Mucosa of descending colon (tissue), 3 donors: ENCODE data around the gene STUM. TPM values are rescaled to one million over a fixed set of nuclear protein-coding genes. Genes with fewer than 3 reads are reported as not detected.

Experiments
- ATAC-seq: fragments of 200-7000 bp; cut with Tn5 transposase; one replicate; pipeline ENCODE4 v1.9.1; 2020; ENCODE audit warnings: mild to moderate bottlenecking, moderate library complexity
- DNase-seq, 3 donors: peaks; one replicate each; pipeline ENCODE4 v3.0.0-alpha.2; 2020
- H3K36me3 ChIP-seq: fragments of 200-600 bp; one replicate; pipeline ENCODE4 v1.8.0; 2021; ENCODE audit warnings: low read depth, mild to moderate bottlenecking
- H3K4me1 ChIP-seq: fragments of 200-600 bp; one replicate; pipeline ENCODE4 v1.8.0; 2021; ENCODE audit warnings: low read depth, mild to moderate bottlenecking
- H3K4me3 ChIP-seq: fragments of 200-600 bp; one replicate; pipeline ENCODE4 v1.8.0; 2021; ENCODE audit warnings: mild to moderate bottlenecking
- H3K9me3 ChIP-seq: fragments of 200-600 bp; one replicate; pipeline ENCODE4 v1.8.0; 2021; ENCODE audit warnings: mild to moderate bottlenecking
- intact Hi-C, 2 donors: fragments of 100-400 bp; cut with DNase I in 1 of 2; cut with micrococcal nuclease in 1 of 2; formaldehyde crosslinking; loops; one replicate each; pipeline versions ENCODE4 v1.11.0 to v1.11.1; 2022; cut with DNase I, micrococcal nuclease
- total RNA-seq, 3 donors: library from RNA; stranded (reverse); fragmentation: NEBNext Ultra II Directional in 2 of 3; extraction: Animal tissue kit (Norgen Biotek cat#: 25700) in 2 of 3; gene quantifications; one replicate each; pipeline versions ENCODE4 v1.2.1 to v1.2.4, GENCODE V29; 2021 to 2023
- TF ChIP-seq, protein P1 (sequence below): fragments of 200-600 bp; IDR thresholded peaks from one replicate; pipeline ENCODE4 v1.8.0; 2022; ENCODE audit warnings: antibody characterized with exemption, mild to moderate bottlenecking
- donor health status: DM: no; HTN: no; CAD: no; lungs with moderate emphysema.
- donor health status: DM: no; HTN: no; CAD: no.
- donor health status: DM: no; HTN: yes; CAD: no.

The STUM gene
- total RNA-seq, 3 donors from 2014 or later, result 1.2 to 18.4 (median 4.9) TPM

DNA sequence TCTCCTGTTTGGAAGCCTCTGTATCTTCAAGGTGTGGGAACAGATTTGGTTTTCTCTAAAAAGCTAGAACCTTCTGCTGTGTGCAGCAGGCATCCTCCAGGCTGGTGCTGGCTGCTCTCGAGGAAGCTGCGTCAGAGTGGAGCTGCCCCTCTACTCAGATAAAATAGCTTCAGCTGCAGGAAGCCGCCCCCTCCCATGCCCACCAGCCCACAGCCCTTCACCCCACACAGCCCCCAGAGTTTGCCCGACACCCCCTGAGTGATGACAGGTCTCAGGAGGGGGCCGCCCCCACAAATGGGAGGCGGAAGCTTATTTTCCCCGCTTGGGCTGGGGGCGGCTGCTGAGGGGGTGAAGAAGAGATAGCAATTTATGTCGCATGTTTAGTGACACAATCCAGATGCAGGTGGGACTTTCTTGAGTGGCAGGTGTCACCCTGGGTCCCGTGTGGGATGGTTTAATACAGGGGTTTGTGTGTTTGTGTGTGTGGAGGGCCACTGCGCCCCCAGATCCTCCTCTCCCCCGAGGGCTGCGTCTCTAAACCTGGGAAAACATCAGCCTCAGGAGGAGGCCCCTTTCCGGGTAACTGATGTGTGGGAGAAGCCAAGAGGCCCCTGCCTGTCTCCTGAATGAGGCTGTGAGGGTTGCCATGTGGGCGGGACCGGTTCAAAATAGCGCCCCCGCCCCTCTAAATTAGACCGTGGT is 55.4 kb downstream of the STUM start:
- intact Hi-C loops, result loop anchor here in 1 of 2 donors (10.0 kb wide), 1 partner anchor 59 kb away; the partner anchor contains the start of gene STUM
- Histone ChIP-seq H3K9me3 (no peaks in the 10 kb centered on the region), H3K4me3 (no peak overlapping the region), H3K36me3 (no peaks in the 10 kb centered on the region), H3K4me1 (no peaks in the 10 kb centered on the region)
- ATAC-seq (no peak), DNase-seq (no peak)
- TF ChIP-seq, protein P1, sequence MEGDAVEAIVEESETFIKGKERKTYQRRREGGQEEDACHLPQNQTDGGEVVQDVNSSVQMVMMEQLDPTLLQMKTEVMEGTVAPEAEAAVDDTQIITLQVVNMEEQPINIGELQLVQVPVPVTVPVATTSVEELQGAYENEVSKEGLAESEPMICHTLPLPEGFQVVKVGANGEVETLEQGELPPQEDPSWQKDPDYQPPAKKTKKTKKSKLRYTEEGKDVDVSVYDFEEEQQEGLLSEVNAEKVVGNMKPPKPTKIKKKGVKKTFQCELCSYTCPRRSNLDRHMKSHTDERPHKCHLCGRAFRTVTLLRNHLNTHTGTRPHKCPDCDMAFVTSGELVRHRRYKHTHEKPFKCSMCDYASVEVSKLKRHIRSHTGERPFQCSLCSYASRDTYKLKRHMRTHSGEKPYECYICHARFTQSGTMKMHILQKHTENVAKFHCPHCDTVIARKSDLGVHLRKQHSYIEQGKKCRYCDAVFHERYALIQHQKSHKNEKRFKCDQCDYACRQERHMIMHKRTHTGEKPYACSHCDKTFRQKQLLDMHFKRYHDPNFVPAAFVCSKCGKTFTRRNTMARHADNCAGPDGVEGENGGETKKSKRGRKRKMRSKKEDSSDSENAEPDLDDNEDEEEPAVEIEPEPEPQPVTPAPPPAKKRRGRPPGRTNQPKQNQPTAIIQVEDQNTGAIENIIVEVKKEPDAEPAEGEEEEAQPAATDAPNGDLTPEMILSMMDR, result no peak

DNA sequence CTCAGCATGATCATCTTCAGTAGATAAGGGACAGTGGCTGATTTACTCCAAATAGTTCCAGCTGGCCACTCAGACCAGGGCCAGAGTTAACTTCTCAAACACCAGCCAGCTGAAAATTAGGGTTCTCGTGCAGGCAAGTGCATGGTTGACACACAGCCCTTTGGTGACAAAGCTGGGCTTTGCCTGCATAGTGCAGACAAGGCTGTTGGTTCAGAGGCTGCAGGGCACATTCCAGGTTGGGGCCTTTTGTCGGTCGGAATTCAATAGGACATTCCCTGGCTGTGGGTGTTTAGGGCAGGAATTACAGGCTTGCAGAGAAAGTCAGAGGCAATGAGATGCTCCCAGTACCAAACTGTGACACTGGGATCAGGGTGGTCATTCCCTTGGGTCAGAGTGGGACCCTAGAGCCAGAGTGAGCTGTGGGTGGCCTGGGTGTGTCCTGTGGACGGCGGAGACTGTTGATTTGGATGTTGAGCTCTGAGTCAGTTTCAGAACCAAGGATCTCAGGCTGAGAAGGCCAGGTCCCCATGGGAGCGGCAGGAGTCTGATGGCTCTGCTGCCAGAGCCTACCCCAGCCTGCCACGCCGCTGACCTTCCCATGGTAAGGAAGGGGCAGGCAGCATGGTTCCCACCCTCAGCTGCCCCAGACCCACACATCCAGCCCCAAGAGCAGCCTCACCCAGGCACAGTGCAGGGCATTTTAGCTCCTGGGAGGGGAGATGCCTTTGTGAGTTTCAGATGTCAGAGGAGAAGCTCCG is 56.2 kb downstream of the STUM start:
- no peaks in the 10 kb centered on the region for H3K4me1 ChIP-seq
- TF ChIP-seq, protein P1, result no peak
- no peaks in the 10 kb centered on the region for H3K36me3 ChIP-seq
- no peaks in the 10 kb centered on the region for H3K9me3 ChIP-seq
- DNase-seq (no peak), ATAC-seq (no peak)
- no peak overlapping the region for H3K4me3 ChIP-seq
- intact Hi-C loops, result loop anchor here in 1 of 2 donors (10.0 kb wide), 1 partner anchor 60 kb away; the partner anchor contains the start of gene STUM

- ATAC-seq (no peak), DNase-seq (no peak)
- Histone ChIP-seq H3K4me1 (no peaks in the 10 kb centered on the region), H3K4me3 (no peak overlapping the region), H3K36me3 (no peaks in the 10 kb centered on the region), H3K9me3 (no peaks in the 10 kb centered on the region)
- TF ChIP-seq, protein P1, result no peak
- intact Hi-C loops, result loop anchor here in 1 of 2 donors (10.0 kb wide), 1 partner anchor 61 kb away; the partner anchor contains the start of gene STUM
These were observed 56.9 kb downstream of the STUM start for GRCh38 chr1:226605318-226605950.

- DNase-seq (no peak), ATAC-seq (no peak)
- intact Hi-C loops, result loop anchor here in 1 of 2 donors (10.0 kb wide), 1 partner anchor 62 kb away; the partner anchor contains the start of gene STUM
These were observed 58.0 kb downstream of the STUM start for GRCh38 chr1:226606311-226607267.

More at GRCh38 chr1:226606311-226607267, 58.0 kb downstream of the STUM start:
- H3K9me3 ChIP-seq, result no peaks in the 10 kb centered on the region
- TF ChIP-seq, protein P1, result no peak
- no peak overlapping the region for H3K4me3 ChIP-seq
- H3K36me3 ChIP-seq, result no peaks in the 10 kb centered on the region
- H3K4me1 ChIP-seq, result no peaks in the 10 kb centered on the region
